DND-41 (cell line): ENCODE data around the gene MAP3K1.
"Not testable (repeated sequence)": the region's sequence is repeated elsewhere in the genome, so short reads cannot be mapped to it uniquely, and the experiment has no call there.

Source experiments
- ATAC-seq: fragments of 200-7000 bp; cut with Tn5 transposase; 3 replicates; pipeline ENCODE4 v1.9.1; 2021; ENCODE audit warnings: low read depth; ENCODE audit not compliant: insufficient read depth
- DNase-seq: peaks from one replicate; pipeline ENCODE4 v3.0.0-alpha.2; 2020
- H2AFZ ChIP-seq: 2 replicates; pipeline ENCODE4 v1.6.0; 2012; ENCODE audit warnings: low read depth, low read length
- H3K27ac ChIP-seq: 2 replicates; pipeline ENCODE4 v1.5.1; 2012; ENCODE audit warnings: low read length, inconsistent platforms
- H3K27me3 ChIP-seq: fragments of 200-600 bp; sonication (generic); 2 replicates; pipeline ENCODE4 v1.6.0; 2012; ENCODE audit warnings: low read length, mild to moderate bottlenecking, inconsistent platforms; ENCODE audit not compliant: insufficient read depth, poor library complexity
- H3K36me3 ChIP-seq: 2 replicates; pipeline ENCODE4 v1.5.1; 2012; ENCODE audit warnings: low read length, inconsistent platforms; ENCODE audit not compliant: insufficient read depth
- H3K4me1 ChIP-seq: 2 replicates; pipeline ENCODE4 v1.5.1; 2012; ENCODE audit warnings: mild to moderate bottlenecking, low read length; ENCODE audit not compliant: insufficient read depth
- H3K4me2 ChIP-seq: 2 replicates; pipeline ENCODE4 v1.6.0; 2012; ENCODE audit warnings: mild to moderate bottlenecking, moderate library complexity, low read length, inconsistent platforms; ENCODE audit not compliant: insufficient read depth
- H3K4me3 ChIP-seq, 2 experiments: fragments of 200-600 bp in 1 of 2; shearing (Covaris generic) in 1 of 2; 2 replicates each; pipeline ENCODE4 v1.5.1; 2012 to 2016; ENCODE audit warnings: inconsistent platforms in 2 of 2, low read length in 2 of 2, mild to moderate bottlenecking in 2 of 2, low read depth in 1 of 2, moderate library complexity in 1 of 2
- H3K79me2 ChIP-seq: 2 replicates; pipeline ENCODE4 v1.6.0; 2012; ENCODE audit warnings: low read length, inconsistent platforms; ENCODE audit not compliant: insufficient read depth
- H3K9ac ChIP-seq: 2 replicates; pipeline ENCODE4 v1.6.0; 2012; ENCODE audit warnings: low read depth, mild to moderate bottlenecking, inconsistent platforms, low read length, moderate library complexity
- H3K9me3 ChIP-seq: 2 replicates; pipeline ENCODE4 v1.5.1; 2012; ENCODE audit warnings: low read length, moderate library complexity, mild to moderate bottlenecking, inconsistent platforms; ENCODE audit not compliant: insufficient read depth, severe bottlenecking
- H4K20me1 ChIP-seq: 2 replicates; pipeline ENCODE4 v1.6.0; 2012; ENCODE audit warnings: low read length; ENCODE audit not compliant: insufficient read depth
- EZH2 ChIP-seq: IDR thresholded peaks from 3 replicates; pipeline ENCODE4 v1.6.1; 2012; ENCODE audit warnings: borderline replicate concordance, low read depth, mild to moderate bottlenecking, moderate library complexity, low read length, inconsistent platforms; ENCODE audit not compliant: severe bottlenecking
- TF ChIP-seq, protein P1 (sequence below): IDR thresholded peaks from 2 replicates; pipeline ENCODE4 v1.5.1; 2012; ENCODE audit warnings: borderline replicate concordance, low read length, moderate library complexity, mild to moderate bottlenecking; ENCODE audit not compliant: poor library complexity, severe bottlenecking; ENCODE audit errors: extremely low read depth

Gene MAP3K1

GRCh38 chr5:56819060-56819881 is 3.9 kb downstream of the MAP3K1 start:
- TF ChIP-seq, protein P1, sequence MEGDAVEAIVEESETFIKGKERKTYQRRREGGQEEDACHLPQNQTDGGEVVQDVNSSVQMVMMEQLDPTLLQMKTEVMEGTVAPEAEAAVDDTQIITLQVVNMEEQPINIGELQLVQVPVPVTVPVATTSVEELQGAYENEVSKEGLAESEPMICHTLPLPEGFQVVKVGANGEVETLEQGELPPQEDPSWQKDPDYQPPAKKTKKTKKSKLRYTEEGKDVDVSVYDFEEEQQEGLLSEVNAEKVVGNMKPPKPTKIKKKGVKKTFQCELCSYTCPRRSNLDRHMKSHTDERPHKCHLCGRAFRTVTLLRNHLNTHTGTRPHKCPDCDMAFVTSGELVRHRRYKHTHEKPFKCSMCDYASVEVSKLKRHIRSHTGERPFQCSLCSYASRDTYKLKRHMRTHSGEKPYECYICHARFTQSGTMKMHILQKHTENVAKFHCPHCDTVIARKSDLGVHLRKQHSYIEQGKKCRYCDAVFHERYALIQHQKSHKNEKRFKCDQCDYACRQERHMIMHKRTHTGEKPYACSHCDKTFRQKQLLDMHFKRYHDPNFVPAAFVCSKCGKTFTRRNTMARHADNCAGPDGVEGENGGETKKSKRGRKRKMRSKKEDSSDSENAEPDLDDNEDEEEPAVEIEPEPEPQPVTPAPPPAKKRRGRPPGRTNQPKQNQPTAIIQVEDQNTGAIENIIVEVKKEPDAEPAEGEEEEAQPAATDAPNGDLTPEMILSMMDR: no peak
- TF ChIP-seq EZH2: no peak
- Histone ChIP-seq H3K27ac (no peak overlapping the region), H3K4me1 (peaks cover 15% of the 10 kb centered on the region), H3K36me3 (no peaks in the 10 kb centered on the region), H3K27me3 (peaks cover 33% of the 10 kb centered on the region), H3K4me3 (no peak overlapping the region), H3K79me2 (no peaks in the 10 kb centered on the region), H2AFZ (no peak overlapping the region), H3K9me3 (no peaks in the 10 kb centered on the region), H4K20me1 (peaks cover 21% of the 10 kb centered on the region), H3K9ac (no peak overlapping the region), H3K4me2 (peak overlapping the region; percentile 20; the same call in 1 of the 2 replicates)
- no peak for DNase-seq
- ATAC-seq: no peak

GRCh38 chr5:56821868-56822267 is 6.5 kb downstream of the MAP3K1 start:
- not testable (repeated sequence) for H3K4me2 ChIP-seq, H3K9me3 ChIP-seq, ATAC-seq, H3K4me3 ChIP-seq, H3K79me2 ChIP-seq, H3K36me3 ChIP-seq, H3K27ac ChIP-seq, H2AFZ ChIP-seq, H3K4me1 ChIP-seq, H3K9ac ChIP-seq, DNase-seq
- peaks cover 12% of the 10 kb centered on the region for H3K27me3 ChIP-seq
- peaks cover 33% of the 10 kb centered on the region for H4K20me1 ChIP-seq

GRCh38 chr5:56822981-56823380 is 7.6 kb downstream of the MAP3K1 start:
- H3K9ac ChIP-seq: no peak overlapping the region
- H4K20me1 ChIP-seq: peaks cover 37% of the 10 kb centered on the region
- H3K79me2 ChIP-seq: no peaks in the 10 kb centered on the region
- TF ChIP-seq, protein P1: no peak
- TF ChIP-seq EZH2: no peak
- DNase-seq (no peak), ATAC-seq (no peak)
- H3K4me2 ChIP-seq: no peak overlapping the region
- H3K9me3 ChIP-seq: no peaks in the 10 kb centered on the region
- H3K4me3 ChIP-seq: no peak overlapping the region
- no peaks in the 10 kb centered on the region for H3K4me1 ChIP-seq
- no peak overlapping the region for H3K27ac ChIP-seq
- no peaks in the 10 kb centered on the region for H3K36me3 ChIP-seq
- no peak overlapping the region for H2AFZ ChIP-seq
- H3K27me3 ChIP-seq: peaks cover 3% of the 10 kb centered on the region

DNA sequence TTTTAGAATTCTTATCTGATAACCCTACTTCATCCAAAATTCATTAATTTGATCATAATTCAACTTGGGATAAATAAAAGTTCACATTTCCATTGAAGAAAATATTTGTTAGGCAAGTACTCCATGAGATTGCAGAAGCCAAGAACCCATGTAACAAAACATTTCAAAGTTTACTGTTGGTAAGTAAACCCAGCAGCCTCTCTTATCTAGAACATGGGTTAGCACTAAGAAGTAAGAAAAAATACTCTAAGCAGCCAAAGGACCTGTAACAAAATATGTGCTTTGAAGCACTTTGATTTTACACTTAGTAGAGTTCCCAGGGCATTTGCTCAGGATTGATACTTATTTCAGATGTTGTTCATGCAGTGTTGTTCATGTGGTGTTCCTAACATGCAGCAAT is 8.7 kb downstream of the MAP3K1 start:
- ATAC-seq (no peak), DNase-seq (no peak)
- Histone ChIP-seq H4K20me1 (peaks cover 37% of the 10 kb centered on the region), H3K4me3 (no peak overlapping the region), H3K27ac (no peak overlapping the region), H3K79me2 (no peaks in the 10 kb centered on the region), H3K27me3 (no peaks in the 10 kb centered on the region), H3K4me1 (no peaks in the 10 kb centered on the region), H2AFZ (no peak overlapping the region), H3K4me2 (no peak overlapping the region), H3K9me3 (no peaks in the 10 kb centered on the region), H3K36me3 (no peaks in the 10 kb centered on the region), H3K9ac (no peak overlapping the region)
- no peak for TF ChIP-seq EZH2
- TF ChIP-seq, protein P1: no peak
